Fibroblast of lung (primary cell): ENCODE results near the gene WIPF3. TPM values are rescaled to one million over a fixed set of nuclear protein-coding genes. Genes with fewer than 3 reads are reported as not detected.

Experiments
- DNase-seq, 2 donors: peaks; one replicate each; pipeline versions ENCODE4 v3.0.0 to v3.0.0-alpha.2; 2010; ENCODE audit warnings: low read depth in 2 of 2
- H2AFZ ChIP-seq: 2 replicates; pipeline ENCODE4 v1.5.1; 2012; ENCODE audit warnings: low read length, control low read depth, inconsistent platforms
- H3K27ac ChIP-seq: 2 replicates; pipeline ENCODE4 v1.5.1; 2011; ENCODE audit warnings: low read length, control low read depth; ENCODE audit not compliant: insufficient read depth
- H3K27me3 ChIP-seq: 2 replicates; pipeline ENCODE4 v1.5.1; 2011; ENCODE audit warnings: mild to moderate bottlenecking, low read length; ENCODE audit not compliant: control insufficient read depth, insufficient read depth
- H3K36me3 ChIP-seq: 2 replicates; pipeline ENCODE4 v1.5.1; 2011; ENCODE audit warnings: low read length; ENCODE audit not compliant: control insufficient read depth, insufficient read depth
- H3K4me1 ChIP-seq: 2 replicates; pipeline ENCODE4 v1.5.1; 2011; ENCODE audit warnings: low read length; ENCODE audit not compliant: control insufficient read depth, insufficient read depth; ENCODE audit errors: extremely low read depth
- H3K4me2 ChIP-seq: 2 replicates; pipeline ENCODE4 v1.5.1; 2011; ENCODE audit warnings: low read length, control low read depth; ENCODE audit not compliant: insufficient read depth; ENCODE audit errors: extremely low read depth
- H3K4me3 ChIP-seq, 4 experiments: fragments of 200-600 bp in 1 of 4; sonication (generic) in 1 of 4; replicated peaks in 1 of 4; 2 replicates each; pipeline ENCODE4 v1.5.1; 2011 to 2016; ENCODE audit warnings: low read length in 4 of 4, low read depth in 3 of 4, mild to moderate bottlenecking in 3 of 4, control low read depth in 2 of 4, inconsistent platforms in 1 of 4, mixed read lengths in 1 of 4; ENCODE audit not compliant: insufficient read depth in 1 of 4; ENCODE audit errors: control extremely low read depth in 1 of 4
- H3K79me2 ChIP-seq: 2 replicates; pipeline ENCODE4 v1.5.1; 2012; ENCODE audit warnings: mild to moderate bottlenecking, low read length, inconsistent platforms; ENCODE audit not compliant: control insufficient read depth, insufficient read depth
- H3K9ac ChIP-seq: 2 replicates; pipeline ENCODE4 v1.5.1; 2011; ENCODE audit warnings: mild to moderate bottlenecking, low read length, control low read depth; ENCODE audit not compliant: insufficient read depth
- H3K9me3 ChIP-seq: 2 replicates; pipeline ENCODE4 v1.5.1; 2012; ENCODE audit warnings: low read depth, low read length; ENCODE audit not compliant: control insufficient read depth, insufficient read depth
- H4K20me1 ChIP-seq: 2 replicates; pipeline ENCODE4 v1.5.1; 2011; ENCODE audit warnings: low read length; ENCODE audit not compliant: control insufficient read depth, insufficient read depth; ENCODE audit errors: extremely low read depth
- EZH2 ChIP-seq: IDR thresholded peaks from 2 replicates; pipeline ENCODE4 v1.5.1; 2012; ENCODE audit warnings: low read length, control low read depth, mild to moderate bottlenecking; ENCODE audit errors: missing control alignments
- polyA plus RNA-seq, 2 donors: library from polyadenylated mRNA; depleted of rRNA in 1 of 2; stranded (reverse) in 1 of 2; unstranded in 1 of 2; fragments of >200 nt; gene quantifications; 2 replicates each; pipeline ENCODE4 v1.2.1, GENCODE V29; 2011 to 2012; ENCODE audit warnings: missing spikeins in 1 of 2
- total RNA-seq: library from RNA; depleted of rRNA; stranded (reverse); fragments of >200 nt; gene quantifications from 2 replicates; pipeline ENCODE4 v1.2.1, GENCODE V29; 2014
- TF ChIP-seq, protein P1 (sequence below), 2 donors: IDR thresholded peaks in 1 of 2; conservative IDR thresholded peaks in 1 of 2; 1 replicate in 1 of 2; 2 replicates in 1 of 2; pipeline ENCODE4 v1.5.1; 2011 to 2012; ENCODE audit warnings: low read length in 2 of 2, control low read depth in 1 of 2, inconsistent platforms in 1 of 2, low read depth in 1 of 2, mild to moderate bottlenecking in 1 of 2

The WIPF3 gene
- total and polyA plus RNA-seq, 2 donors (not counting 1 experiment from before 2014, with no cell fraction given) = 0.33 TPM; not detected in 1

DNA sequence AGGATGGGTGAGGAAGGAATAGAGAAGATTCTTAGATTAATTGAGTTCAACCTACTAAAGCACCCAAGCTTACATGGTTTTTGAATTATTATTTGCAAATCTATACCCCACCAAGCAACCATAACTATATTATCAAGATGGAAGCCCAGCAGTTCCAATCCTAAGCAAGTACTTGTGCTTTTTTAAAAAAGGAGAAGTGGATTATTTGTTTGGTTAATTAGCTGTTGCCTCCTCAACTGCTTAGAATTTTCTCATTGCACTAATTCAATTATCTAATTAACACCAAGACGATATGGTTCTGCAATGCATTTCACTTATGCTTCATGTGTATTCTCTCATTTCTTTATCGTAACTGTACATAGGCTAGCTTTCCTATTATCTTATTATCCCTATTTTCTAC lies 27.3 kb upstream of the WIPF3 start:
- Histone ChIP-seq H2AFZ (no peak overlapping the region), H3K4me2 (no peak overlapping the region), H3K36me3 (no peaks in the 10 kb centered on the region), H3K9me3 (no peaks in the 10 kb centered on the region), H3K79me2 (no peaks in the 10 kb centered on the region), H3K27ac (no peak overlapping the region), H4K20me1 (no peaks in the 10 kb centered on the region), H3K27me3 (peaks cover 5% of the 10 kb centered on the region), H3K4me3 (no peak overlapping the region), H3K9ac (no peak overlapping the region), H3K4me1 (no peaks in the 10 kb centered on the region)
- TF ChIP-seq, protein P1, sequence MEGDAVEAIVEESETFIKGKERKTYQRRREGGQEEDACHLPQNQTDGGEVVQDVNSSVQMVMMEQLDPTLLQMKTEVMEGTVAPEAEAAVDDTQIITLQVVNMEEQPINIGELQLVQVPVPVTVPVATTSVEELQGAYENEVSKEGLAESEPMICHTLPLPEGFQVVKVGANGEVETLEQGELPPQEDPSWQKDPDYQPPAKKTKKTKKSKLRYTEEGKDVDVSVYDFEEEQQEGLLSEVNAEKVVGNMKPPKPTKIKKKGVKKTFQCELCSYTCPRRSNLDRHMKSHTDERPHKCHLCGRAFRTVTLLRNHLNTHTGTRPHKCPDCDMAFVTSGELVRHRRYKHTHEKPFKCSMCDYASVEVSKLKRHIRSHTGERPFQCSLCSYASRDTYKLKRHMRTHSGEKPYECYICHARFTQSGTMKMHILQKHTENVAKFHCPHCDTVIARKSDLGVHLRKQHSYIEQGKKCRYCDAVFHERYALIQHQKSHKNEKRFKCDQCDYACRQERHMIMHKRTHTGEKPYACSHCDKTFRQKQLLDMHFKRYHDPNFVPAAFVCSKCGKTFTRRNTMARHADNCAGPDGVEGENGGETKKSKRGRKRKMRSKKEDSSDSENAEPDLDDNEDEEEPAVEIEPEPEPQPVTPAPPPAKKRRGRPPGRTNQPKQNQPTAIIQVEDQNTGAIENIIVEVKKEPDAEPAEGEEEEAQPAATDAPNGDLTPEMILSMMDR (conservative IDR thresholded peaks at IDR 0.05 in 1 of 2, IDR thresholded peaks at IDR 0.05 in 1 of 2; ENCODE audit: low read depth in 1 of 2, low read length in 2 of 2) = no peak
- TF ChIP-seq EZH2 = no peak
- no peak for DNase-seq

DNA sequence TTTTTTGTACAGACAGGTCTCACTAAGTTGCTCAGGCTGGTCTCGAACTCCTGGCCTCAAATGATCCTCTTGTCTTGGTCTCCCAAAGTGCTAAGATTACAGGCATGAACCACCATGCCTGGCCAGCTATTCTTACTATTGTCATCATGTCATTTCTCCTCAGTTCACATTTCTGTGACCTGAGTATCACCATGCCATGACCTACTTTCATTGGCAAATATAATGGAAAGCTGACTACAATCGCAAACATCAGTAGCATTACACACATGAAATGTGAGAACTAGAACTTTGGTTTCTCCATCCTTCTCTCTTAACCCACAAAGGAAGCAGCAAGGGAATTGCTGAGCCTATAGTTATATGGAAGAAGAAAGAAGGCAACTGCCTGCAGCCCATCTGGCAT lies 26.0 kb upstream of the WIPF3 start:
- TF ChIP-seq EZH2 = no peak
- TF ChIP-seq, protein P1 (conservative IDR thresholded peaks at IDR 0.05 in 1 of 2, IDR thresholded peaks at IDR 0.05 in 1 of 2; ENCODE audit: low read depth in 1 of 2, low read length in 2 of 2) = no peak
- no peaks in the 10 kb centered on the region for H3K9me3 ChIP-seq
- no peaks in the 10 kb centered on the region for H3K36me3 ChIP-seq
- H3K27me3 ChIP-seq = peaks cover 5% of the 10 kb centered on the region
- no peak for DNase-seq
- H4K20me1 ChIP-seq = no peaks in the 10 kb centered on the region
- no peak overlapping the region for H3K4me2 ChIP-seq
- no peaks in the 10 kb centered on the region for H3K4me1 ChIP-seq
- no peak overlapping the region for H2AFZ ChIP-seq
- no peak overlapping the region for H3K27ac ChIP-seq
- no peaks in the 10 kb centered on the region for H3K79me2 ChIP-seq
- H3K4me3 ChIP-seq = no peak overlapping the region
- no peak overlapping the region for H3K9ac ChIP-seq

DNA sequence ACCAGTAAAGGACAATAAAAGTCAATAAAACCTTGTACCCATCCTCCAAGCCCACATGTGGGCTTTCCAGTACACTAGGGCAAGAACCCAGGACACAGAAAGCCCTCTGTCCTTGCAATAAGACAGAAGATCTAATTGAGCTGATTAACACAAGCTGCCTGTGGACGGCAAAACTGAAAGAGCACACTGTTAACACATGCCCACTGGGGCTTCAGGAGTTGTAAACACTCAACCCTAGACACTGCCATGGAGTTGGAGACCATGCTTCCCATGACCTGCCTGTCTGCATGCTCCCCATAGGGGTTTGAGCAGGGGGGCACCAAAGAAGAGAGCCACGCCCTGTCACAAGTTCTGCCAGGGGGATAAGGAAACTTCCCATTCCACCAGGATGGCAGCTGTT lies 22.6 kb upstream of the WIPF3 start:
- no peaks in the 10 kb centered on the region for H3K4me1 ChIP-seq
- H3K4me2 ChIP-seq = no peak overlapping the region
- no peaks in the 10 kb centered on the region for H3K36me3 ChIP-seq
- H4K20me1 ChIP-seq = no peaks in the 10 kb centered on the region
- DNase-seq = no peak
- no peak overlapping the region for H3K27ac ChIP-seq
- H3K9ac ChIP-seq = no peak overlapping the region
- H2AFZ ChIP-seq = no peak overlapping the region
- H3K79me2 ChIP-seq = no peaks in the 10 kb centered on the region
- TF ChIP-seq EZH2 = no peak
- TF ChIP-seq, protein P1 (conservative IDR thresholded peaks at IDR 0.05 in 1 of 2, IDR thresholded peaks at IDR 0.05 in 1 of 2; ENCODE audit: low read depth in 1 of 2, low read length in 2 of 2) = no peak
- H3K4me3 ChIP-seq = no peak overlapping the region
- H3K27me3 ChIP-seq = no peaks in the 10 kb centered on the region
- H3K9me3 ChIP-seq = no peaks in the 10 kb centered on the region
